Activated CD4-positive, alpha-beta T cell treated with anti-CD3 and anti-CD28 coated beads, Interleukin-2, Interleukin-6, amounts not matched to agents 100 ng/mL and 50 ng/mL, durations not matched to agents 16 hours and 8 hours (primary cell): ENCODE data around the gene PLOD2.
"Not testable (repeated sequence)": the region's sequence is repeated elsewhere in the genome, so short reads cannot be mapped to it uniquely, and the experiment has no call there.

Experiments
- DNase-seq: peaks from one replicate; pipeline ENCODE4 v3.0.0-alpha.2; 2020

Gene PLOD2

DNA sequence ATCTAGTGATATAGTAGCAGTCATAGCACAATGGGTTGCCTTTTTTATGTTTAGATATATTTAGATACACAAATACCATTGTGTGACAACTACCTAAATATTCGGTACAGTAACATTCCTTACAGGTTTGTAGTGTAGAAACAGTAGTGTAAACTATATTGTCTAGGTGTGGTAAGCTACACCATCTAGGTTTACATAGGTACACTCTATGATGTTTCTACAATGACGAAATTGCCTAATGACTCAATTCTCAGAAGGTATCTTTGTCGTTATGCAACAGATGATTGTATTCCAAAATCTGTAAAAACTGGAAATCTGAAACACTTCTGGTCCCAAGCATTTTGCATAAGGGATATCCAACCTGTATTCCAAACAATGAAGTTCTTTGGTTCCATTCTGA lies 24.3 kb downstream of the PLOD2 start:
- no peak for DNase-seq

DNA sequence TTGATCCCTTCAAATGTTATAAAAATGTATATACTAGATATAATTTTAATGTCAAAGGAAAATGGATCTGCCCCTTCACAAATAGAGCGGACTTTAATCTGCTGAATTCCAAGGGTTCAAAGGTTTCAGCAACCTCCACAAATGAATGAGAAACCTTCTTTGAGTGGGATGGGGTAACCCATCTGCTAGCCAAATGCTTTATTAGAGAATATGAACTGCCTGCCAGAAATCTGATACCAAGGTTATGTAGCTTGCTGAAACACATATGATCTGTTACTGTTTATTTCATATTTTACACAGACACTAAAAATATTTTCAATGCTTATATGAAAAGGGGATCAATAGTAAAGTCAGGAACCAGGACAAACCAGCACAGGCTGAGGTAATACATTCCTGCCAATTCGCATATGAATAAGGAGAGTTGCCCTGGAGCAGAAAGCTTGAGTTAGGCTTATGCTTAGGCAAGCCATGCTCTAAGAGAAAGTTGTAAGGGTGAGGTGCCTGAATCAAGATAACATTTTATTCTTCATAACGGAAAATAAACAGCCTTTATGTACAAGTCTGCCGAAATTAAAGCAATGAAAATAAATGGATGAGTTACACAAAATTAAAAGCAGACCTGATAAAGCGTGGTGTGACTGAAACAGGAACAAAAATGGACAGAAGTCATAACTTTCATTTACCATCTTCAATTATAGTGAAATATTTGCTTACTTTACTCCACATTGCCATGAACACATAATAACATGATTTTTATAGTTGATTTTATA lies 26.5 kb downstream of the PLOD2 start:
- no peak for DNase-seq

DNA sequence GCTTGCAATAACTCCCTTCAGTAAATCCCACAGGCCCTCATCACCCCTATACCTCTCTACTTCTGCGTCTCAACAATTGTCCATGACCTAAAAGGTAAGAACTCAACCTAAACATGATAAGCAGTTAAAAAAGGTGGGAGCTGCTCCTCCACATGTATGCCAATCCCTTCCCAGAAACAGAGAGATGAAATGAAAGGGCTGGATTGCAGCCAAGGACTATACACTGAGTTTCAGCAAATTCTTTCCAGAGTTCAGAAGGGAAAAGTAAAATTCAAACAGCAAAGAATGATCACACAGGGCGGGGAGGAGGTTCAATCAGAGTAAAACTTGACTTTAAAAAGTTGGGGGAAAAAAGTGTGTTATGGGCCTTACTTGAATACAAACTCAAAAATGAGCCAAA lies 27.5 kb downstream of the PLOD2 start:
- DNase-seq, result no peak

DNA sequence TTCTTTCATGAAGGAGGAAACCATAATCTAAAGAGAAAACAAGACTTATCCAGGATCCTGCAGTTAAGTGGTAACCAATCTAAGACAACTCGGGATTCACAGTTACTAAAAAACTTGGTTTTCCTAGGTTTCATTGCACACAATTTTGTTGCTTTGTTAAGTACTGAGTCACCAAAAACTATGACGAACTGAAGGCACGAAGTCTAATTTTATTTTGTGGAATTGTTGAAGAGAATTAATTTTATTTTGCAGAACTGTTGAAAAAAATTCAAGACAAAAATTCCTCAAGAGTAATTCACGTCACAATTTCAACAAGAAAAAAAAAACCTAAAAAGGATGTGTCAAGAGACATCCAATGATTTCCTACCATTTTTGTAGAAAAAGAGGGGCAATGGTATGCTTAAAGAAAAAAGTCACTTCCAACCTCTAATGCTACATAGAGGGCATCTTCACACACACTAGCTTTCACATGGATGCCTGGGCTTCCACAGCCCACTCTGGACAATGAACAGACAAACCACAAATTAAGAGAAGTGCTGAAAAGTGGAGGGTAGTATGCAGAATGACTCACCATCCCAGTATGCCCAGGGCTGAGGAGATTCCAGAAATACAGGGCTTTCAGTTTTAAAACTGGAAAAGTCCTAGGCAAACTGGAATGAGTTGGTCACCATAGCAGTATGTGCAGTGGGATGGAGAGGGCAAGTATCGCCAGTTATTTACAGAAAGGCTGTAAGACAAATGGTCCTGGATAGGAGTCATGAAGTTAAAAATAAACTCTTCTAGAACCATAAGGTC lies 29.2 kb downstream of the PLOD2 start:
- DNase-seq, result no peak

DNA sequence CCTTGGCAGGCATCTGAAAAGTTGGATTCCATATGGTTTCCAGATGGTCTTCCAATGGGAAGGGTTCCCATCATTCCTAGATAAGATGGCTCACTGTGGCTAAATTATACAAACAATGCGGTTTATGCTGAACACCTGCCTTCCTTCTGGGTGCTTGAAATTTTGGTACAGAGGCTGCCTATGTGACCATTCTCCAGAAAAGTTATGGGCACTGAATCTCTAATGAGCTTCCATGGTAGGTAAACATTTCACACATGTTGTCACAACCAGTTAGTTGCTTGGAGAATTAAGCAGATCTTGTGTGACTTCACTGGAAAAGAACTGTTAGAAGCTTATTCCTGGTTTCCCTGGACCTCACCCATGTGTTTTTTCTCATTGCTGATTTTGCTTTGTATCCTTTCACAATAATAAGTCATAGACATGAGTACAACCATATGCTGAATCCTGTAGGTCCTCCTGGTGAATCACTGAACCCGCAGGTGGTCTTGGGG lies 30.1 kb downstream of the PLOD2 start:
- no peak for DNase-seq

DNA sequence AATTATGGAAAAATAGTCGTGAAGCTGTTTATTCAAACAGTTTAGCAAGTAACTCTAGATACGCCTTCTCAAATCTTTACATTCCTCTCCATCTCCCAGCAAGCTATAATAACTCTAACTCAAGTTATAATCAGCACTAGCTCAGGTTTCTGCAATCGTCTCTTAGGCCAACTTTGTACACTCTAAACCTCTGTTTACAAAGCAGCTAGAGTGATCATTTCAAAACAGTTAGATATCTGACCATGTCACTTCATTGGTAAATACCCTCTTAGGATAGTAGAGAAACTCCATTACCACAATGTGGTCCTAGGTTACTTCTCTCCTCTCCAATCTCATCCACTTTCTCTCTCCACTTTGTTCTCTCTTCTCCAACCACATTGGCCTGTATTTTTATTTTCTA lies 31.2 kb downstream of the PLOD2 start:
- no peak for DNase-seq

DNA sequence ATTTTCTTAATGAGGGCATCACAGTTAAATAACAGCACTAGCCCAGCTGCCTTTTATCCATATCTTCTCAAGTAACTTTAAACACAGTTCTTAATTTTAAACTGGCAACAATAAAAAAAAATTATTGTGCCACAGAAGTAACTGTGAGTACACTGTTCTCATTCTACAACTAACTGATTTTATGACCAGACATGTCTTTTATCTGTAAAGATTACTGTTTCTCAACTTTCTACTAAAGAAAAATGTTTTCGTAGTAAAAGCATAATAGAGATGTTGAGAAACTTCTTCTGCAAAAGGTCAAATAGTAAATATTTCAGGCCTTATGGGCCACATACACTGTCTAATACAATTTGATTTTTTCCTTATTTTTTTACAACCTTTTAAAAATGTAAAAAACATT lies 32.0 kb downstream of the PLOD2 start:
- DNase-seq, result no peak

DNA sequence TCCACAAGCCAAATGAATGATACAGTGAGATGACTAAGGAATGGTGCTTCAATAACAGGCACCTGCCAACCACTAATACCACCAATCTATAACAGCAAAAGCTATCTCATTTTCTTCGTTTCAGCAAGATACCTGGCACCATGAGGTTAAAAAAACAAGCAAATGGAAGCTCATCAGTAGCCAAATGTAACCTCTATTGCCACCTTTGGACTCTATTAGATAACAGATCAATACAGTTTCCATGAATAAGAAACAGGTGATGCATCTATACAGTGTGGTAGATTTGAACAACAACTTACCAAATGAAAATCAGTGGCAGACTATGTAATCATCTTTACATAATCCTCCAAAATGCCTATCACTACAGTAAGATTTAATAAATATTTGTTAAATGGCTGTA lies 32.8 kb downstream of the PLOD2 start:
- DNase-seq, result no peak

DNA sequence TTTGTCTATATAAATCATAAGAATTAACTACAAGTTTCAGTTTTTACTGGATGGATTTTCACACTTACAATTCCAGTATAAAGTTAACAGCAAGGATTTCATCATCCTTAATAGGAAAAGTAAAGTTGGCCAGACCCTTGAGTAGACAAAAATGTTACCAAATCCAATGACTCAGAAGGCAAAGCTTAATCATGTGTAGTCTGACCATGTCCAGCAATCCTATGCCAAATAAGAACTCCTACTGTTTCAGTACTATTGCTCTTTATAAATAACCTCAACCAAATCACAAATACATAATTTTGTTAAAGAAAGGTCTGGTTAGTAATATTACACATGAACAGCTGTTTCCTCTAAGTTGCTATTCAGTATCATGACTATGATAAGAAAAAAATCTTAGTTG lies 35.0 kb downstream of the PLOD2 start:
- DNase-seq, result no peak

DNA sequence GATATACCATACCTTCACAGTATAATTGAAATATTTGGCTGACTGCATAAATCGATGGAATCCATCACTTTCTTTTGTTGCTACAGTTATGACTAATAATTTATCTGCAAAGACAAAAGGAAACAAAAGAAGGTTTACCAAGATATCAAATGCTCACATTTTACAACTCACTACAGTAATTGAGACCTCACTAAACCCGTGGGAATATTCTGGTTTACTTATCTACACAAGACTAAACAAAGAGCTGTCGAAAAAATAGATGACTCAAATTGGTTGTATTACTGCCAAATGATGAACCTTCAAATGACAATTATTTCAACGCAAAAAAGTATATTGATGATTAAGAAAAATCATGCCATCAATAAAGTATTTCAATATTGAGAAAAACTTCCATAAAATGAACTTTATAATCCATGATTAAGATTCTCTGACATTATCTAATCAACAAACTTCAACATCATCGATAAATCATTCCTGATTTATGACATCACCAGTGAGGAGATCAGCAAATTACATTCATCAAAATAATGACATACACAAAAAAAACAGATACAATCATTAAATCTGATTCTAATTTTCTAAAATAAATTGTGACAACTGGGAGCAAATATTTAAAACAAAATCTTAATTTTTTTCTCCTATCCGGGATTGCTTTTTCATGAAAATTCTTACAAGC lies 36.7 kb downstream of the PLOD2 start:
- no peak for DNase-seq

DNA sequence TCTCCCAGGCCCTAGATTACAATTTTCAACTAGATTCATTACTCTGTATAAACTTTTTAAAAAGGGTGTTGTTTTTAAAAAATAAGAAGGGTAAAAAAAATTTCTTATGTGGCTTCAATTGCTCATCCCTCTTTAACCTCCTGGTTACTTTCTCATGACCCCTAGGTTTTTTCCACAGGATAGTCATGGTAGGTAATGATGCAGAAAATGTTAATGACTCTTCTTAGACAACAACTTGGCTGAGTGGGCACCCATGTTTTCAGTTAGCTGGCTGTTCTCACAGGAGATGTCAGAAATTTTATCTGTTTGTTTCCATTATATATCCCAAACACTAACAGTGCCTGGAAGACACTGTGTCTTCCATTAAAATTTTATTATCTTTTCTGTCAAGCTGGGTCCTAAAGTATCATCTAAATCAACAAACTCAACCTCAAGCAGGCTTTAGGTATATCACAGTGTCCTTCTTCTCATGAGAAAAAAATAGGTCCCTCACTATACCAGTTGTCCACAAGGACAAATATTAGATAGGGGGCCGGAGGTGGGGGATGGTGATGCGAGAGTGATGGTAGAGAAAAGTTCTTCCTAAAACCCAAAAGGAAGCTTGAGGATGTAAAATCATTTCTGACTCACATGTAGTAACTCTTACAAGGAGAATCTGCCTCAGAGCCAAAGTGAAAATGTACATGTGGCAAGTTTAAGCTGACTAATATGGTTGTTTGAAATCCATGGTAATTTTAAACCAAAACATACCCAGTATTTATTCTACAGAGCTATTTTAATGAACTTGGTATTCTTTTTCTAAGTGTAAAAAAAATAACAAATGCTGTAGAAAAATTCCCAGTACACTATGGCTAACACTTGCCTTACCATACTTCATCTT lies 43.3 kb downstream of the PLOD2 start:
- no peak for DNase-seq

DNA sequence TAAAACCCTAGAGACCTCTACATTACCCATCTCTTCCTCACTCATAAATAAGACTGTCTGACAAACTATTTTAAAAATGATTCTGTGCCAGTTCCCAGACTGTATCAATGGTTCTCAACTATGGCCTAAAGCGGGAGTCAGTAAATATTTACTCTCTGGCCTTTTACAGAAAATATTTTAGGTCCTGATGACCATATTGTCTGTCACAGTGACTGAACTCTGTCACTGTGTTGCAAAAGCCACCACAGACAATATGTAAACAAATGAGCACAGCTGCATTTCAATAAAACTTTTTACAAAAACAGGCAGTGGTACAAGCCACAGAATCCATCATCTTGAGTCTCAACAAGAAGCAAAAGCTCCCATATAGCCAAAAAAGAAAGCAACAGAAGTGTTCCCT lies 45.4 kb downstream of the PLOD2 start:
- DNase-seq, result no peak

DNA sequence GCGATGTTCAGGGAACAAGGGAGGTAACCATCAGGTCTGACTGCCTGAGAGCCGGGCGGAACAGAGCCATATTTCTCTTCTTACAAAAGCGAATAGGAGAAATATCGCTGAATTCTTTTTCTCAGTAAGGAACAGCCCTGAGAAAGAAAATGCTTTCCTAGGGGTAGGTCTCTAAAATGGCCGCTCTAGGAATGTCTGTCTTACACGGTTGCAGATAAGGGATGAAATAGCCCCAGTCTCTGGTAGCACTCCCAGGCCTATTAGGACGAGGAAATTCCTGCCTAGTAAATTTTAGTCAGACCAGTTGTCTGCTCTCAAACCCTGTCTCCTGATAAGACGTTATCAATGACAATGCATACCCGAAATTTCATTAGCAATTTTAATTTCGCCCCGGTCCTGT lies 47.2 kb downstream of the PLOD2 start:
- not testable (repeated sequence) for DNase-seq

DNA sequence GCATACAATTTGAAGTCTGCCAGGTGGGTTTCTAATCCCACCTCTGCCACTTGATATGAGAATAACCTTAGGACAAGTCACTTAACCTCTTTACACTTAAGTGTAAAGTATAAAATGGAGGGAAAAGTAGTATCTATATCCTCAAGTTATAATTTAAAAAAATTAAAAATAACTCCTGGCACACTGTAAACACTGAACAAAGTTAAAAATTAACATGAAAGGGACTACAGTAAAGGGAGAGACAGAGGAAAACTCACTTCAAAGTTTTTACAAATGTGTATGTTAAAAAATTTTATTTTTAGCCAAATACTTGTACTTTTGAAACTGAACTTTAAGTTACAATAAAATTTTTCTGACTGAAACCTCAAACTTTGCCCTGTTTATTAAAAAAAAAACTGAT lies 49.6 kb downstream of the PLOD2 start:
- no peak for DNase-seq

DNA sequence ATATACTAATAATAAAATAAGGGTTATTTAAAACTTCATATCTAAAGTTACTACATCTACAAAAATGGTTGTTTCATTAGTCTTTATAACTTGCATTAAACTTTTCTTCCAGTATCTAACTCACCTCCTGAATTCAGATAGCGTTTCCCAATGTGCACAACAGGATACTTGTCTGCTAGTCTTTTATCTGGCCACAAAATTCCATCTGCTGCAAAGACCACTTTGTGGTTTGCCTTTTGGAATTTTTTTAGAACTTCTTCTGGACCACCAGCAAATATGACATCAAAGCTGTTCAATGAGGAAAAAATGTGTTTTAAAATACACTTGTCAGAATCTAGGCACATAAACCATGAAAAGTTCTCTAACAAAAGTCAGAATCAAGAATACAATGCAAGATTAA lies 50.8 kb downstream of the PLOD2 start:
- DNase-seq, result no peak

DNA sequence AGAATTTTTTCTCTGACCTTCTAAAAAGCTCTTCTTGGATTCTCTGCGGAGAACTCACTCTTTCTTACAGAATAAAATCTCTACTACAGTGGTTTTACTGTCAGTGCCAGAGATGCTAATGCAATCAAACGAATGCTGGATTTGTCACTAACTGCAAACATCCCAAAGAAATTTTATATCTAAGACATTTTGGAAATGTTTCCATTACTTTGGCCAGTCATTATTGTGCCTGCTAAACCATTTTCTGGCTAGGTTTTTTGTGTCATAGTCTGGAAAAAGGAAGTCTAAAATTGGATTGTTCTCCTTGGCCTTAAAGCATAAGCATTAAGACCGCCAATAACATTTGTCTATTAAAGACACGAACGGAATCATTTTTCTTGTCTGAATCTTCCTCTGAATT lies 54.0 kb downstream of the PLOD2 start:
- DNase-seq, result no peak

DNA sequence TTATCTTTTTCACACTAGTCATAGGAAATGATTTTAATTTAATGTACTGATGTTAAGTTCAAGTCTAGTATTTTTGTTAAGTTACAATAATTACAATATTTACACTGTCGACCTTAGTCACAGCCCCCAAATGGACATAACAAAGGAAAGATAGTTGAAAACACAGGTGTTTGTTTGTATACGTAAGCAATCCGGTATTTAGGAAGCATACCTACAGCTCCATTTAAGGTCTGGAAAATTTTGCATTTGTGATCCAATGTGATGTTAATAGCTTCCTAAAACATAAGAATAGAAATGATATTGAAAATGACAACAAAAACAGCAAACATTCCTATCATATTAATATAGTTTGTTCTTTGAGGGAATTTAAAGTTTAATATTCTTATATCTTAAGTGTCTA lies 56.9 kb downstream of the PLOD2 start:
- DNase-seq, result no peak

DNA sequence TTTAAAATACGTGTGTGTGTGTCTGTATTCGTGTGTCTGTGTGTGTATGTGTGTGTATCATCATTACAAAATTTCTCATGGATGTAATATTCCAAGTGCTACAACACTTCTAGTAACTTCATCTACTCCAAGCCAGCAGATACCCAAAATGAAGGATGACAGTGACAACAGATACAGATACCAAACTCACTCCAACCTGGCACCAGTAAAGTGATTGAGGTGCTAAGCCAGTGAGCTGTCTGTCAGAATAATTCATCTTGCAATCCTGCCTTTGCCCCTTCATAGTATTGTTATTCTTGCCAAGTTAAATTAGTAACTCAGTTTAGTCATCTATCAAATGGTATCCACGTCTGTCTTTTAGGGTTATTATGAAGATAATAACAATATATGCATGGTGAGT lies 58.1 kb downstream of the PLOD2 start:
- DNase-seq, result no peak

DNA sequence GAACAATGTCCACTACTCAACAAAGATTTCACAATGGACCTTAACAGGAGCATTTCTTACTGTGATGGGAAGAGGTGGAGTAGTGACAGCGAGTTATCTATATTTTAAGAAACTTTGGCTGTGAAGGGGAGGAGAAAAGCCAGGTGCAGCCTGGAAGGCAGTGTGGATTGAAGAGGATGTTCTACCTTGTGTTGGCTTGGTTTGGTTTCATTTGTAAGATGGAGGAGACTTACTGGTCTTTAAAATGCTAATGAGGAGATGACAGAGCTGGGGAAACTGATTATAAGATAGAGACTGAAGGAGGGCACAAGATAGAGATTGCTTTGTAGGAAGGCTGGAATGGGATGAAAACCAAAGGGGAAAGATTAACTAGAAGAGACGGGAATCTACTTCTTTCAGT lies 59.4 kb downstream of the PLOD2 start:
- no peak for DNase-seq

DNA sequence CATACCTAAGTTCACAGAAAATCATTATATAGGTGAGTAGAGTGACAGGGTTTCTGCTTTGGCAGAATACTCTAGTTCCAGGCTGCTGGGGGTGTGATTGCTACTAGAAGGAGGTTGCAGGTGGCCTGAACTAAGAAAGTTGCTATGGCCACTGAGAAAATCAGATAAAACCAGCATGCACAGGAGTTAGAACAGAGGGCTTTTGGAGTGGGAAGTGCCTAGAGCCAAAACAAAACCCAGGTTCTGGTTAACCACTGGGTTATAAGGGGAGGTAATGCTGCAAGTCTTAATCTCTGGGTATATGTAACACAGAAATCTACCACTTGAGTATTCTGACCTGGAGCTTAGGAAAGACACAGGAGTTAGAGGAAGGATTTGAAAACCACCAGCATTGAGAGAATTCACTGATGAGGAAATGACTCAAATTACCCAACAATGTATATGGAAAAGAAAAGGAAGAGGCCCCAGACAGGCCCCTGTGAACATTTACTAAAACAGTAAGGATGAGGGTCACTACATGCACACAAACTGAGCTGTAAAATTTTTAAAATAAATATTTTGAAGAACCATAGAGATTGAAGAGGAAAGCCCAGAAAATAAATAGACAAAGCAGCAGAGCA lies 60.0 kb downstream of the PLOD2 start:
- no peak for DNase-seq

DNA sequence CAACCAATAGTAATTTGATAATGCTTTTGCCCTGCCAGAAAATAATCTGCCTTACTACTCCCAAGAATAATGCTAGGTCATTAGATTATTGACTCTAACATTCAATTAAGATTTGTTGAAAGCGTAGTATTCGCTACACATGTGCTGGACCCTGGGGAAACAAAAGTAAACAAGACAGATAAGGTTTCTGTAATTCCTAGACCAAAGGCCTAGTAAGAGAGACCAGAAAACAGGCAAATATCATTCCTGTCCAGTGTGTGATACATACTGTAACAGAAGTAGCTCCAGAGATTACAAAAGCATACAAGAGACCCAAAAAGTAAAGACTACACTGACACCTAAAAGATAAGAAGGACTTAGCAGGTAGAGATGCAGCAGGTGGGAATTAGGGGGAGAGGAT lies 60.8 kb downstream of the PLOD2 start:
- DNase-seq, result no peak

DNA sequence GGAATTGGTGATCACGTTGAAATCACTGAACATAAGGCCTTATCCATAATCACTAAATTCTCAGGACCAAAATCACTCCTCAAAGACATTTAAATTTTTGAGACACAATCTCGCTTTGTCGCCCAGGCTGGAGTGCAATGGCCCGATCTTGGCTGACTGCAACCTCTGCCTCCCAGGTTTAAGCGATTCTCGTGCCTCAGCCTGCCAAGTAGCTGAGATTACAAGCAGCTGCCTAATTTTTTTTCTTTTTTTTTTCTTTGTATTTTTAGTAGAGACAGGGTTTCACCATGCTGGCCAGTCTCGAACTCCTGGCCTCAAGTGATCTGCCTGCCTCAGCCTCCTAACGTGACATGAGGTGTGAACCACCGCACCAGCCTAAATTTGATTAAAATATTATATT lies 61.7 kb downstream of the PLOD2 start:
- no peak for DNase-seq
